Kasumi-1 (cell line): ENCODE data around the gene DEF6.

Experiments used
- DNase-seq, 2 experiments: peaks; one replicate each; lab custom pipeline; 2025; lab: John Stamatoyannopoulos, UW

The DEF6 gene

DNA sequence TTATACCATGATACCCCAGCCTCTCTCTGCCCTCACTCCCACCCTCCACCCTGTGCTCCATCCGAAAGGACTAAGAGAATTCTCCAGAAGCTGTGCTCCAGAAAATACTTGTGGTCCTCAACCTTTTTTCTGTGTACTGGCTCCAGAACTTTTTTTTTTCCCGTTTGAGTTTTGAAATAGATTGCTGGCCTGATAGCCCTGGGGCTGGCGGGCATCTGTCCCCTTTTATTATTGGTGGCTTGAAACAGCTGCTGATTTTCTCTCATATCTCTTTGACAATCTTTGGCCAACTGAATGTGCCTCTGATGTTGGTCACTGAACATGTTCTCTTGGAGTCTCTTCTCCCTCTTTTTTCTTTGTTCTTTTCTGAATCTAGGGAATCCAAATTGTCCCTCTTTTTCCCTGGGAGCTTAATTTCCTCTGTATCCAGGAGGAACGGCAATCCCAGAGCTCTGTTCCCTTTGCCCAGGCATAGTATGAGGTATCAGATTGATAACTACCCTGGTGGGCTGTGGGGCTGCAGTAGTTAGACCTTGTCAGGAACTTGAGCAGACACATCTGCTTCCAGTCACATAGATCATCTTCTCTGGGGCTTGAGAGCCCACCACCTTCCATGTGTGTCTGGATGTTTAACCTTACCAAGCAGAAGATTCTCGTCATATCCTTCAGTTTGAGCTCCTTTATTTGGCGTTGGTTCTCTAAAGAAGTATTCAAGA, 46.4 kb downstream of the DEF6 start:
- DNase-seq = no peak

GRCh38 chr6:35351422-35351821, 53.8 kb downstream of the DEF6 start:
- DNase-seq = no peak

GRCh38 chr6:35352735-35353134, 55.1 kb downstream of the DEF6 start:
- DNase-seq = no peak

DNA sequence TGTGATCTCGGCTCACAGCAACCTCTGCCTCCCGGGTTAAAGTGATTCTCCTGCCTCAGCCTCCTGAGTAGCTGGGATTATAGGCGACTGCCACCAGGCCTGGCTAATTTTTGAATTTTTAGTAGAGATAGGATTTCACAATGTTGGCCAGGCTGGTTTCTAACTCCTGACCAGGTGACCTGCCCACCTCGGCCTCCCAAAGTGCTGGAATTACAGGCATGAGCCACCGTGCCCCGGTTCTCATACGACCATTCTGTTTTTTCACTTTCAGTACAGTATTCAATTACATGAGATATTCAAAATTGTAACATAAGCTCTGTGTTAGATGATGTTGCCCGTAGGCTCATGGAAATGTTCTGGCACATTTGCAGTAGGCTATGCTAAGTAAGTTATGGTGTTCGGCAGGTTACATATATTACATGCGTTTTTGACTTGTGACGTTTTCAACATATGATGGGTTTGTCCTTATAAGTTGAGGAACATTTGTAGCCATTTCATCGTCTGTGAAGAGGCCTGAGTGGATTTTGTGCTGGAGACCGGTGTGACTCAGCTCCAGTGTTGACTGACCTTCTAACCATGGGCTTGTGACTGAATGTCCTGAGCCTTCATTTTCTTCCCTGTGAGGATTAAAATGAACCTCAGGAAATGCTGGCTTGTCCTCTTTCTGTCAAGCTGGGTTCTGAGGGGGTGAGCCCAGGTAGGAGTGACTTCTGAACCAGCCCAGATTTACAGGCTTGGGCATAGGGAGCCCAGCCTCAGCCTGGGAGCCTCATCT, 56.9 kb downstream of the DEF6 start:
- DNase-seq = no peak

- DNase-seq = no peak
Observed at GRCh38 chr6:35356391-35356790, 58.8 kb downstream of the DEF6 start.

DNA sequence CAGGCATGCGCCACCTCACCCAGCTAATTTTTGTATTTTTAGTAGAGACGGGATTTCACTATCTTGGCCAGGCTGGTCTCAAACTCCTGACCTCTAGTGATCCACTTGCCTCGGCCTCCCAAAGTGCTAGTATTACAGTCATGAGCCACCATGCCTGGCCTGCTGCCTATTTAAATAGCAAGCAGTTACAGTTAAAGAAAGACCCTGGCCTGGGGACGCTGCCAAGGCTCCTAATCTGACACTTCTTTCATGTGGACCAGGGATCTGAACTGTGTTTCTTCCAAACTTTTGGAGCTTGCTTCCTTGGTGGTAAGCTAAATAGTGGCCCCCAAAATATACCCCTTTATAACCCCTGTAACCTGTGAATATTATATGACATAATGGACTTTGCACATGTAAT, 60.1 kb downstream of the DEF6 start:
- DNase-seq = no peak

DNA sequence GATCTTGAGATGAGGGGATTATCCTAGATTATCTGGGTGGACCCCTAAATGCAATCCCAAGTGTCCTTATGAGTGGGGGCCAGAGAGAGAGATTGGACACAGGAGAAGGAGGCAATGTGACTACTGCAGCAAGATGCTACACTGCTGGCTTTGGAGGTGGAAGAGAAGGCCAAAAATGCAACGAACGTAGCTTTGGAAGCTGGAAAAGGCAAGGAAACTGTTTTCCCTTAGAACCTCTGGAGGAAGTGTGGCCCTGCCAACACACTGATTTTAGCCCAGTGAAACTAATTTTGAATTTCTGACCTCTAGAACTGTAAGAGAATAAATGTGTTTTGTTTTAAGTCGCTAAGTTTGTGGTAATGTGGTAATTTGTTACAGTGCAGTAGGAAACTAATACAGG, 60.5 kb downstream of the DEF6 start:
- DNase-seq = no peak

DNA sequence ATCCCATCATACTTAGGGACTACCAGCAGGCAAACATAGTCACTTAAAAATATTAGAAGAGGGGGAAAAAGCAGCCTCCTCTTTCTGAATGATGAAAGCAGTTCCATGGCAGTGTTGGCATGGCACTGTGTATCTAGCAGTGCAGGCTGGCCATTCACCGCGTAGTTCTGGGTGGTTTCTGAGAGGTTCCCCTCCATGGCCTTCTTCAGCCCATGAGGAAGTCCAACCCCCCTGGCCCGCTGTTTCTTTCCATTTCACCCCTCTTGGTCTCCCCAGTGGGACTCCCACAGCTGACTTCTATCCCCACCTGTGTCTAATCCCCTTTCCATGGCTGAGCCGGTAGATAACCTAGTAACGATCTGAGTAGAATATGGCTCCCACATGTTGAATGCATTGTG, 61.7 kb downstream of the DEF6 start:
- DNase-seq = no peak

GRCh38 chr6:35359744-35360348, 62.2 kb downstream of the DEF6 start:
- DNase-seq = no peak

DNA sequence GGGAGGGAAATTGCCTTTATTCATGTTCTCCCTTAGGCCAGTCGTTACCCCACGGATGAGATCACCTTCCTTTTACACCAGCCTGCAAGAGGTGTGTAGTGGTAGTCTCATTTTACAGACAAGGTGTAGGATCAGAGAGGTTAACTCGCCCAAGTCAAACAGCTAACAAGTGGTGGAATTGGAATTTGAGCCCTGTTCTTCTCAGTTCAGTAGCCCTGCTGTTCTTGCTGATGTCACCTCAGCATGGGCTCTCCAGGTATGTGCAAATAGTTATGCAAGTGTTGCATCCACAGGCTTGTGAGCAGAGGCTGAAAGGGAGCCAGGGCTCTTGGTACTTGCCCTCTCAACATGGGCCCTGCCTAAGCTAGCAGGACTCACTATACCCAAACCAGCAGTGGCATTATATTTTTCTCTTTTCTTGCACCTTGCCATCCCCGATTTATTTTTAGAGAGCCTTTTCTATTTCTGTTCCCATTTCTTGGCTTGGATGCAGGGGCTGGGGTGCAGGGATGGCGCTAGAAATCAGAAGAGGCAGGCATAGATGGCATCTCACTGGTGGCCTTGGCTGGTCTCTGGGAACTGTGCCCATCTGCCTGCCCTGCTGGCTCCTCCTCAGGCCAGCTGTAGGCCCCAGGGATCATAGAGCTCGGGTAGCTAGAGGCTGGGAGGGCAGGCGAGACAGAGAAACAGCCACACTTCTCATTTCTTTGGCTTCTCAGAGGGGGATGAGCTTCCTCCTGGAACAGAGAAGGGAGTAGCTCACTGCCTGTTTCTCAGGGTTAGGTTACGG, 62.9 kb downstream of the DEF6 start:
- DNase-seq = no peak

GRCh38 chr6:35362200-35362599, 64.6 kb downstream of the DEF6 start:
- DNase-seq = no peak

GRCh38 chr6:35363293-35363750, 65.7 kb downstream of the DEF6 start:
- no peak for DNase-seq

DNA sequence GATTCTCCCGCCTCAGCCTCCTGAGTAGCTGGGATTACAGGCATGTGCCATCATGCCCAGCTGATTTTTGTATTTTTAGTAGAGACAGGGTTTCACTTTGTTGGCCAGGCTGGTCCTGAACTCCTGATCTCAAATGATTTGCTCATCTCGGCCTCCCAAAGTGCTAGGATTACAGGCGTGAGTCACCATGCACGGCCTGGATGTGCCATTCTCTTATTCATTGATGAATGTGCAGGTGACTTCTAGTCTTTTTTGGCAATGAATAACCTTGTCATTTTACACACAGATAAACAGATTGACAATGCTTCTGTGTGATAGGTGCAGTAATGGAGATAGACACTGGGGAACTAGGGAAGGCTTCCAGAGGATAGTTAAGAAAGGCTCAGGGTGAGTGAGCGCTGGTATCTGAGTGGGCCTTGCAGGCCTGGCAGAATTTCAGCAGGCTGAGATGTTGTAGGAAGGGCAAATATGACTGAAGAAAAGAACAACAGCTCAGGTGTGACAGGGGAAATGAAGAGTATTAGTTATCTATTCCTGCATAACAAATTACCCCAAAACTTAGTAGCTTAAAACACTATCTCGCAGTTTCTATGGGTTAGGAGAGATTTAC, 68.1 kb downstream of the DEF6 start:
- no peak for DNase-seq

DNA sequence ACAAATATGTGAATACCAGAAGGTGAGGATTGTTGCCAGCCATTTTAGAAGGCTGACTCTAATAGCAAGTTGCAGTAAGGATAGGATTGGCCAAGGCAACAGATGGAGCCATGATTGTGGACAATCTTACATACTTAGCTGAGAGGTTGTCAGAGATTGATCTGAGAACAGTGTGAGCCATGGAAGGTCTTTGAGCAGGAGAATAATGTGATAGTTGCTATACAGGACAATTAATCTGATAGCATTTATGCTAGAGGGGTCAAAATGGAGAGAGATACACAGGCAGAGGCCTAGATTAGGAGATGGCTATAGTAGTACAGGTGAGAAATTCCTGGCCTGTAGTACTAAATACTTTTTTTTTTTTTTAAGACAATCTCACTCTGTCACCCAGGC, 68.6 kb downstream of the DEF6 start:
- DNase-seq = no peak

- DNase-seq = no peak
Observed at GRCh38 chr6:35367646-35368037, 70.0 kb downstream of the DEF6 start.

DNA sequence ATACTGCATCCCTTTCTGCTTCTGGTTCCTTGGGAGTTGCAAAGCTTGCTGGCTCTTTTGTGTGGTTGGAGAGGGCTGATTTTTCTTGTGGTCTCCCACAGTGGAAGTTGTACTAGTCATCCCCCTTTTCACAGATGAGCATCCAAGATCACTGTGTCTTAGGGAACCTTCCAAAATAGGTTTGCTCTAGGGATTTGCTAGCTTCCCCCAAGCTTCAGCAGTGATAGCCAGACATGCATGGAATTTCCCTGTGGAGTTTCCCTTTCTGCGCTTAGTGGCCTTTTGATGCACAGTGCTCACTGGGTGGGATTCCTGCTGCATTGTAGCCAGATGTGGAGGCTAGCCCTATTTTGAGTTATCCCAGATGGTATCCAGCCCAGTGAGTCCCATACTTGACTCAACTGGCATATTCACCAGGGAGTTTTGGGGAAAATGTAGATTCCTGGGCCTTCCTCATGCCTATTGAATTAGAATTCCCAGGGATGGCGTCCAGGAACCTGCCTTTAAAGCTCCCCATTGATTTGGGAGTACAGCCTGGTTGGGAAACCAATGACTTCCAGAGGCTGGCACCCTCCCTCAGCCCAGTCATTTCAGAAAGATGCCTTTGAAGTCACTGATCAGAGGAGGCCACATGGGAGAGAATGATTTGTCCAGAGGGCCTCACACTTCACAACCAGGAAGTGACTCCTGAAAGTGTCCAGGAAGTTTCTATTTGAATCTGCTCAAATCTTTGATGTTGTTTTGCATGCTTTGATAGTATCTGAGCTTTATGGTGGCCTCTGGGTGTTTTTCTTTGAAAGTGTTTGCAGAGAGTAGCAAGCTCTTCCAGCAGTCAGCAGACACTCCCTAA, 70.6 kb downstream of the DEF6 start:
- DNase-seq = no peak

DNA sequence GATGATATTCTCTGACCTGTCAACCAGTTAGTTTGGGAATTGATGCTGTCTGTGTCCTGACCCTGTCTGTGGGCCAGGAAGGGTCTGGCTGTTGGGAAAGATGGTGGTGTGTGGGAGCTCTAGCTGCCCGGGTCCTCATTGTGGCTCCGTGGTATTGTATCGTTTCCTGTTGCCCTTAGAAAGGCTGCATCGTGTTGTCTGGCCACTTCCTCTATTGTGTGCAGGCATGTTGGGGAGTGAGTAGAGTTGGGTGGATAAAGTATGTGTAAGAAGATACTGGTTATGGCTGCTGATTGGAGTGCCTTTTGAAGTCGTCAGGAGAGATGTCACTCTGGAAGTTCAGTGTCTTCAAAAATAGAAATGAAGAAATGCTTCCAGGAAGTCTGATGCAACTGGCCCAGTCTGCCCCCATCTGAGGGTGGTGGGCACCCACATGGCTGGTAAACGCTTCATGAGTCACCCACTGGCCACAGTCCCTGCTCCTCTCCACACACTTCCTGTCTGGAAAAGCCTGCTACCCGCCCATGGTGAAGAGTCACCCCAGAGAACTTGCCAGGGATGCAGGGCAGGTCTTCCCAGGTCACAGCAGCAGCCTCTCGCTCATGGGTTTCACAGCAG, 72.6 kb downstream of the DEF6 start:
- DNase-seq = peak; percentile 99 to 100

DNA sequence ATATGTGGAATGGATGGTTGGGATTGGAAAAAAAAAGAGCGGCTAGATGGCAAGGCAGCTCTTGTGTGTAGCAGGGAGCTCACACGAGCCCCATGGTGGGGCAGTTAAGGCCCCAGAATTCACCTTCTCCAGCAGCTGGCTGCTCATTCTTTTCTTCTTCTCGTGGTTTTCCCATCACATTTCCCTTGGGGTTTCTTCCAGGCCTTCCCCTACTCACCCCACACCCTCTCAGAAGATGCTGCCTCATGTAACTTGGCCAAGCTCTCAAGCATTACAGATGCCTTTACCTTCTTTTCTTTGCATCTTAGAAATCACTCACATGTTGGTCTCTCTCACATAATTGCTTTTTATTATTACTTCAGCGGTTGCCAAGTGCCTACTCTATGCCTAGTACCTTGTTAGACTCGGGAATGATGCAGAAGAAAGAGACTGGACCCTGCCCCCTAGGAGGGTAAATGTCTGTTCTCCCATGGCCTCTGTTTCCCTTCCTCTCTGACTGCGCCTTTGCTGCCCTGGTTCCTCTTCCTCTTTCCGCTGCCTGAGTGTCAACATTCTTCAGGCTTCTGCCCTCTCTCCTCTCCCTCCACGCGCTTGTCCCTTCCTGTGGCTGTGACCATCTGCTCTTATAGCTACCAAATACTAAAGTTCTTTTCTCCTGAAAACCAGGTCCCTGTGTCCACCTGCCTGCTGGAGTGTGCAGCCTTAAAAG, 73.3 kb downstream of the DEF6 start:
- peak; percentile 53 to 71 for DNase-seq
